SK-N-SH (cell line): ENCODE measurements around the gene FOSB. TPM values are rescaled to one million over a fixed set of nuclear protein-coding genes. Genes with fewer than 3 reads are reported as not detected.

Experiments
- CTCF ChIA-PET: fragments of 300-600, 350-600 bp; formaldehyde crosslinking; extraction: SDS; loops from one replicate; lab custom pipeline; 2021; lab: Yijun Ruan, JAX
- POLR2A ChIA-PET: fragments of 350-600 bp; sonication (Branson Sonifier 250); formaldehyde crosslinking; extraction: SDS; loops from one replicate; lab custom pipeline; 2020; ENCODE audit warnings: antibody characterized with exemption, inconsistent platforms; lab: Yijun Ruan, JAX
- DNase-seq: peaks from one replicate; pipeline ENCODE4 v3.0.0; 2012
- H2AFZ ChIP-seq: fragments of 200-600 bp; sonication (generic); 2 replicates; pipeline ENCODE4 v1.8.1; 2016; ENCODE audit warnings: antibody characterized with exemption, mild to moderate bottlenecking, low read depth
- H3F3A ChIP-seq: fragments of 200-600 bp; sonication (generic); replicated peaks from 2 replicates; pipeline ENCODE3; 2016; ENCODE audit warnings: antibody characterized with exemption, mild to moderate bottlenecking; ENCODE audit not compliant: insufficient read depth
- H3K27ac ChIP-seq, 2 experiments: fragments of 200-500 bp in 1 of 2; fragments of 200-600 bp in 1 of 2; sonication (Bioruptor generic) in 1 of 2; sonication (generic), shearing (Covaris generic) in 1 of 2; 2 replicates each; pipeline versions ENCODE4 v1.5.1 to v1.6.1; 2014 to 2016; ENCODE audit warnings: low read depth in 2 of 2, inconsistent platforms in 1 of 2, low read length in 1 of 2, mild to moderate bottlenecking in 1 of 2, mixed read lengths in 1 of 2
- H3K27me3 ChIP-seq: fragments of 200-600 bp; sonication (generic), shearing (Covaris generic); 2 replicates; pipeline ENCODE4 v1.6.1; 2016; ENCODE audit warnings: mixed run types; ENCODE audit not compliant: insufficient read depth
- H3K36me3 ChIP-seq, 2 experiments: fragments of 200-500 bp in 1 of 2; fragments of 200-600 bp in 1 of 2; sonication (Bioruptor generic) in 1 of 2; sonication (generic) in 1 of 2; replicated peaks in 1 of 2; 2 replicates each; pipeline versions ENCODE3 to v1.5.1; 2014 to 2016; ENCODE audit warnings: low read length in 1 of 2, mild to moderate bottlenecking in 1 of 2; ENCODE audit not compliant: insufficient read depth in 2 of 2, control insufficient read depth in 1 of 2
- H3K4me1 ChIP-seq, 2 experiments: fragments of 200-500 bp in 1 of 2; fragments of 200-600 bp in 1 of 2; sonication (Bioruptor generic) in 1 of 2; sonication (generic), shearing (Covaris generic) in 1 of 2; 2 replicates each; pipeline versions ENCODE4 v1.5.1 to v1.6.1; 2014 to 2016; ENCODE audit warnings: low read depth in 1 of 2, low read length in 1 of 2, mixed run types in 1 of 2; ENCODE audit not compliant: insufficient read depth in 2 of 2, control insufficient read depth in 1 of 2
- H3K4me2 ChIP-seq: fragments of 200-600 bp; sonication (generic), shearing (Covaris generic); 2 replicates; pipeline ENCODE4 v1.6.1; 2017; ENCODE audit warnings: mixed run types
- H3K4me3 ChIP-seq, 2 experiments: fragments of 200-500 bp in 1 of 2; fragments of 200-600 bp in 1 of 2; sonication (Bioruptor generic) in 1 of 2; sonication (generic), shearing (Covaris generic) in 1 of 2; 2 replicates each; pipeline versions ENCODE4 v1.5.1 to v1.8.1; 2014 to 2016; ENCODE audit warnings: low read depth in 2 of 2, inconsistent platforms in 1 of 2, low read length in 1 of 2, mild to moderate bottlenecking in 1 of 2, mixed read lengths in 1 of 2, moderate library complexity in 1 of 2
- H3K79me2 ChIP-seq: fragments of 200-600 bp; sonication (generic); 2 replicates; pipeline ENCODE4 v1.8.1; 2017; ENCODE audit warnings: mild to moderate bottlenecking; ENCODE audit not compliant: insufficient read depth
- H3K9ac ChIP-seq: fragments of 200-600 bp; sonication (generic); 2 replicates; pipeline ENCODE4 v1.6.1; 2017; ENCODE audit warnings: mixed run types
- H3K9me2 ChIP-seq: fragments of 200-600 bp; sonication (generic); 2 replicates; pipeline ENCODE4 v1.6.1; 2017; ENCODE audit warnings: mixed run types
- H3K9me3 ChIP-seq: fragments of 200-600 bp; sonication (generic); 2 replicates; pipeline ENCODE4 v1.6.1; 2017; ENCODE audit warnings: mixed run types, mild to moderate bottlenecking, moderate library complexity
- H4K20me1 ChIP-seq: fragments of 200-600 bp; sonication (generic); 2 replicates; pipeline ENCODE4 v1.6.1; 2017; ENCODE audit warnings: mild to moderate bottlenecking, mixed run types; ENCODE audit not compliant: insufficient read depth
- ELF1 ChIP-seq: IDR thresholded peaks from 2 replicates; pipeline ENCODE4 v1.4.0; 2012
- FOSL2 ChIP-seq: IDR thresholded peaks from 2 replicates; pipeline ENCODE4 v1.4.0; 2012; ENCODE audit warnings: low read depth, mild to moderate bottlenecking, moderate library complexity, borderline replicate concordance
- MEF2A ChIP-seq: IDR thresholded peaks from 2 replicates; pipeline ENCODE4 v1.4.0; 2012; ENCODE audit warnings: low read depth, borderline replicate concordance
- MXI1 ChIP-seq: IDR thresholded peaks from 2 replicates; pipeline ENCODE4 v1.6.1; 2012; ENCODE audit warnings: mild to moderate bottlenecking, low read depth, low read length, improper control_type of control experiment
- NFIC ChIP-seq: IDR thresholded peaks from 2 replicates; pipeline ENCODE4 v1.4.0; 2012; ENCODE audit warnings: borderline replicate concordance
- POLR2AphosphoS5 ChIP-seq: IDR thresholded peaks from 2 replicates; pipeline ENCODE4 v1.6.1; 2012; ENCODE audit warnings: low read depth, low read length
- RAD21 ChIP-seq: IDR thresholded peaks from 2 replicates; pipeline ENCODE4 v1.6.1; 2012; ENCODE audit warnings: mild to moderate bottlenecking, low read length
- RCOR1 ChIP-seq: fragments of 150-350 bp; IDR thresholded peaks from 2 replicates; pipeline ENCODE4 v1.6.1; 2017; ENCODE audit warnings: antibody characterized with exemption, low read length
- SIN3A ChIP-seq: IDR thresholded peaks from 2 replicates; pipeline ENCODE4 v1.6.1; 2012; ENCODE audit warnings: low read depth, mild to moderate bottlenecking, low read length, moderate library complexity, borderline replicate concordance
- SMC3 ChIP-seq: IDR thresholded peaks from 2 replicates; pipeline ENCODE4 v1.6.1; 2012; ENCODE audit warnings: low read depth, low read length, improper control_type of control experiment
- TAF1 ChIP-seq: IDR thresholded peaks from 2 replicates; pipeline ENCODE4 v1.6.1; 2012; ENCODE audit warnings: low read depth, mild to moderate bottlenecking, low read length, moderate library complexity, borderline replicate concordance
- TCF12 ChIP-seq: IDR thresholded peaks from 2 replicates; pipeline ENCODE4 v1.4.0; 2012
- YY1 ChIP-seq: IDR thresholded peaks from 2 replicates; pipeline ENCODE4 v1.4.0; 2012; ENCODE audit warnings: low read depth, mild to moderate bottlenecking
- WGBS: methylation state at CpG from one replicate; pipeline ENCODE4 v1.1.6; 2017; ENCODE audit warnings: low lambda C conversion rate; 5-methylcytosine and 5-hydroxymethylcytosine counted together
- polyA plus RNA-seq, 3 experiments: library from polyadenylated mRNA; depleted of rRNA; stranded (reverse); fragments of >200 nt; gene quantifications; 2 replicates each; pipeline ENCODE4 v1.2.3, GENCODE V29; 2012
- TF ChIP-seq, protein P1 (sequence below): IDR thresholded peaks from 2 replicates; pipeline ENCODE4 v1.4.0; 2012; ENCODE audit warnings: low read depth
- TF ChIP-seq, protein P2 (sequence below): IDR thresholded peaks from 2 replicates; pipeline ENCODE4 v1.6.1; 2012; ENCODE audit warnings: mild to moderate bottlenecking, low read depth, low read length, moderate library complexity
- TF ChIP-seq, protein P3 (sequence below): IDR thresholded peaks from 2 replicates; pipeline ENCODE4; 2012

Gene FOSB
- polyA plus RNA-seq, 1 of the 3 experiments (the other 2 are of a cell fraction): 78.2 TPM

DNA sequence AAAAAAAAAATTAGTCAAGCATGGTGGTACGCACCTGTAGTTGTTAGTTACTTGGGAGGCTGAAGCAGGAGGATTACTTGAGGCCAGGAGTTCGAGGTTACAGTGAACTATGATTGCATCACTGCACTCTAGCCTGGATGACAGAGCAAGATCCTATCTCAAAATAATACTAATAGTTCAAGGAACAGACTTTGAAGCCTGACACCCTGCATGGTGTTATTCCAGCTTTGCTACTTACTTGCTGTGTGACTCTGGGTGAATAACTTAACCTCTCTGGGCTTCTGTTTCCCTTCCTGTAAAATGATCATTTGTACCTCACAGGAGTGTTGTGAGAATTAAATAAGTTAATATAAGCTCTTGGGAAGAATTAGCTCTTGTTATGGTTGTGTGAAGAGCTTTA, 3.5 kb upstream of the FOSB start:
- Histone ChIP-seq H3K27me3 (no peaks in the 10 kb centered on the region; the same call in 1 of the 2 replicates), H3K4me1 (peaks cover 0 to 12% of the 10 kb centered on the region in 2 experiments; a peak in 1 of 4 replicates), H3K27ac (no peak overlapping the region), H3K9ac (no peak overlapping the region), H2AFZ (no peak overlapping the region), H3K79me2 (no peaks in the 10 kb centered on the region), H3F3A (peaks cover 7% of the 10 kb centered on the region), H3K4me3 (no peak overlapping the region), H3K9me2 (no peaks in the 10 kb centered on the region), H4K20me1 (peaks cover 13% of the 10 kb centered on the region; the same call in 1 of the 2 replicates), H3K4me2 (no peak overlapping the region), H3K9me3 (no peaks in the 10 kb centered on the region), H3K36me3 (no peaks in the 10 kb centered on the region)
- ChIA-PET POLR2A (no interaction called here), CTCF (interaction anchor here (2.0 to 27.6 kb wide), 3 partner anchors 14 to 21 kb away, joined by 5 to 870 read pairs (median 19); no protein-coding TSS in a partner anchor)
- 35% methylated on average over 2 of the region's 2 CpGs for WGBS
- no peak for DNase-seq
- TF ChIP-seq FOSL2: no peak
- TF ChIP-seq ELF1: no peak
- no peak for TF ChIP-seq YY1

DNA sequence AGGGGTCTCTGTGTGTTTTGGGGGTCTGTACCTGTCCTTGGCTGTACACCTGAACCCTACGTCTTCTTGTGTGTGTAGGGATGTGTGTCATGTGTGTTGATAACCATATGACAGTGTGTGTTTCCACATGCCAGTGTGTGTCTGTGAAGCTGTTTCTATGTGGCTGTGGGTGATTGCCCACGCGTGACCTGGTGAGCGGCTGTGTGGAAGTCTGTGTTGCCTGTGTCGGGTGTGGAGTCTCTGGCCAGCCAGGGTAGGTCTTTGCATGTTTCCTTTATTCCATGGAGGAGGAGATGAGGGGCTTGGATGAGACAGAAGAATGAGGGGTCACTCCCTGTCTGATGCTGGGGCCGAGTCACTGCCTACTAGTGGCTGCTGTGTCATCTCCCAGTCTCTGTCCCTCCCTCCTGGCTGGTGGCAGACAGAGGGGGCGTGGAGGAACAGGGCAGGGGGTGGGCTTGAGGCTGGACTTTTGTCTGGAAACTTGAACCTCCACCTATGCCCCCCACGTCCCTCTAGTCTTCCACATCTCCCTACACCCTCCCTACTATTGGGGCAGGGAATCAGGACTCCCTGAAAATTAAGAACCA, 2.8 kb upstream of the FOSB start:
- Histone ChIP-seq H3K4me2 (no peak overlapping the region), H3K9me2 (no peaks in the 10 kb centered on the region), H3K4me1 (peaks cover 0 to 15% of the 10 kb centered on the region in 2 experiments; a peak in 1 of 4 replicates), H3K4me3 (no peak overlapping the region), H3K27me3 (no peaks in the 10 kb centered on the region; the same call in 1 of the 2 replicates)
- CTCF ChIA-PET: interaction anchor here (2.0 to 27.6 kb wide), 3 partner anchors 14 to 22 kb away, joined by 5 to 870 read pairs (median 19); no protein-coding TSS in a partner anchor
- DNase-seq: no peak
- TF ChIP-seq TCF12 (no peak), YY1 (no peak), POLR2AphosphoS5 (no peak), NFIC (no peak), SMC3 (no peak)
- TF ChIP-seq, protein P1, sequence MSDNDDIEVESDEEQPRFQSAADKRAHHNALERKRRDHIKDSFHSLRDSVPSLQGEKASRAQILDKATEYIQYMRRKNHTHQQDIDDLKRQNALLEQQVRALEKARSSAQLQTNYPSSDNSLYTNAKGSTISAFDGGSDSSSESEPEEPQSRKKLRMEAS: no peak
- TF ChIP-seq, all 33 proteins: peak for 0
- Histone ChIP-seq H3F3A (peaks cover 11% of the 10 kb centered on the region), H3K9ac (no peak overlapping the region), H4K20me1 (peaks cover 20% of the 10 kb centered on the region; the same call in 1 of the 2 replicates), H3K36me3 (no peaks in the 10 kb centered on the region), H3K79me2 (no peaks in the 10 kb centered on the region), H2AFZ (no peak overlapping the region), H3K9me3 (no peaks in the 10 kb centered on the region), H3K27ac (no peak overlapping the region)
- WGBS: 61% methylated on average over 7 of the region's 8 CpGs
- POLR2A ChIA-PET: no interaction called here

DNA sequence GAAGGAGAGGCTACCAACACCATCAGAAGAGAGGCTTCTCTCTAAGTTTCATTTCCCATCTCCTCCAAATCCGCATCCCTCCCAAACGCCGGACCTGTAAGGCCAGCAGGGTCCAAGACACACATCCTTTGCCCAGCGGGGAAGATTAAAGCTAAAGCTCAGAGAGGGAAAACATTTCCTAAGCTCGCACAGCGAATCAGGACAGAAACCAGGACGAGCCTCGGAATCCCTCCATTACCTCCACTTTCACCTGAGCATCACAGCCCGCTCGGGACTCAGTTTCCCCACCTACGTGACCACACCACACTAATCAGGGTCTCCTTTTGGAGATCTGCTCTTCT, 711 bp upstream of the FOSB start:
- ChIA-PET CTCF (interaction anchor here (0.8 to 27.6 kb wide), 6 partner anchors 12 to 167 kb away, joined by 3 to 870 read pairs (median 4); no protein-coding TSS in a partner anchor), POLR2A (interaction anchor here (0.5 to 1.4 kb wide), 7 partner anchors 12 to 179 kb away, joined by 3 to 6 read pairs (median 3); no protein-coding TSS in a partner anchor)
- H3K4me3 ChIP-seq: peak overlapping the region; percentile 56 to 84
- WGBS: 3% methylated on average over 11 of the region's 11 CpGs
- H3K36me3 ChIP-seq: no peaks in the 10 kb centered on the region
- peak overlapping the region; percentile 57; the same call in 1 of the 2 replicates for H2AFZ ChIP-seq
- H3K9me2 ChIP-seq: no peaks in the 10 kb centered on the region
- H3K79me2 ChIP-seq: no peaks in the 10 kb centered on the region
- H3F3A ChIP-seq: peaks cover 11% of the 10 kb centered on the region
- peaks cover 38% of the 10 kb centered on the region; the same call in 1 of the 2 replicates for H4K20me1 ChIP-seq
- H3K9me3 ChIP-seq: no peaks in the 10 kb centered on the region
- DNase-seq: no peak
- H3K27ac ChIP-seq: peak overlapping the region in 1 of 2 experiments; percentile 95; a peak in 3 of 4 replicates
- H3K4me2 ChIP-seq: peak overlapping the region; percentile 99
- no peaks in the 10 kb centered on the region; the same call in 1 of the 2 replicates for H3K27me3 ChIP-seq
- H3K9ac ChIP-seq: peak overlapping the region; percentile 97
- peaks cover 0 to 19% of the 10 kb centered on the region in 2 experiments; a peak in 1 of 4 replicates for H3K4me1 ChIP-seq
- TF ChIP-seq TAF1: no peak
- TF ChIP-seq, protein P2, sequence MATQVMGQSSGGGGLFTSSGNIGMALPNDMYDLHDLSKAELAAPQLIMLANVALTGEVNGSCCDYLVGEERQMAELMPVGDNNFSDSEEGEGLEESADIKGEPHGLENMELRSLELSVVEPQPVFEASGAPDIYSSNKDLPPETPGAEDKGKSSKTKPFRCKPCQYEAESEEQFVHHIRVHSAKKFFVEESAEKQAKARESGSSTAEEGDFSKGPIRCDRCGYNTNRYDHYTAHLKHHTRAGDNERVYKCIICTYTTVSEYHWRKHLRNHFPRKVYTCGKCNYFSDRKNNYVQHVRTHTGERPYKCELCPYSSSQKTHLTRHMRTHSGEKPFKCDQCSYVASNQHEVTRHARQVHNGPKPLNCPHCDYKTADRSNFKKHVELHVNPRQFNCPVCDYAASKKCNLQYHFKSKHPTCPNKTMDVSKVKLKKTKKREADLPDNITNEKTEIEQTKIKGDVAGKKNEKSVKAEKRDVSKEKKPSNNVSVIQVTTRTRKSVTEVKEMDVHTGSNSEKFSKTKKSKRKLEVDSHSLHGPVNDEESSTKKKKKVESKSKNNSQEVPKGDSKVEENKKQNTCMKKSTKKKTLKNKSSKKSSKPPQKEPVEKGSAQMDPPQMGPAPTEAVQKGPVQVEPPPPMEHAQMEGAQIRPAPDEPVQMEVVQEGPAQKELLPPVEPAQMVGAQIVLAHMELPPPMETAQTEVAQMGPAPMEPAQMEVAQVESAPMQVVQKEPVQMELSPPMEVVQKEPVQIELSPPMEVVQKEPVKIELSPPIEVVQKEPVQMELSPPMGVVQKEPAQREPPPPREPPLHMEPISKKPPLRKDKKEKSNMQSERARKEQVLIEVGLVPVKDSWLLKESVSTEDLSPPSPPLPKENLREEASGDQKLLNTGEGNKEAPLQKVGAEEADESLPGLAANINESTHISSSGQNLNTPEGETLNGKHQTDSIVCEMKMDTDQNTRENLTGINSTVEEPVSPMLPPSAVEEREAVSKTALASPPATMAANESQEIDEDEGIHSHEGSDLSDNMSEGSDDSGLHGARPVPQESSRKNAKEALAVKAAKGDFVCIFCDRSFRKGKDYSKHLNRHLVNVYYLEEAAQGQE: no peak
- no peak for TF ChIP-seq SIN3A
- TF ChIP-seq, protein P3, sequence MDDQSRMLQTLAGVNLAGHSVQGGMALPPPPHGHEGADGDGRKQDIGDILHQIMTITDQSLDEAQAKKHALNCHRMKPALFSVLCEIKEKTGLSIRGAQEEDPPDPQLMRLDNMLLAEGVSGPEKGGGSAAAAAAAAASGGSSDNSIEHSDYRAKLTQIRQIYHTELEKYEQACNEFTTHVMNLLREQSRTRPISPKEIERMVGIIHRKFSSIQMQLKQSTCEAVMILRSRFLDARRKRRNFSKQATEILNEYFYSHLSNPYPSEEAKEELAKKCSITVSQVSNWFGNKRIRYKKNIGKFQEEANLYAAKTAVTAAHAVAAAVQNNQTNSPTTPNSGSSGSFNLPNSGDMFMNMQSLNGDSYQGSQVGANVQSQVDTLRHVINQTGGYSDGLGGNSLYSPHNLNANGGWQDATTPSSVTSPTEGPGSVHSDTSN: no peak
- no peak for TF ChIP-seq MEF2A
- no peak for TF ChIP-seq RAD21
- no peak for TF ChIP-seq MXI1
- TF ChIP-seq POLR2AphosphoS5: no peak
- TF ChIP-seq SMC3: no peak
- no peak for TF ChIP-seq RCOR1
